NCI-H146 treated with DMSO at 0.1 percent for 48 hours (cell line): ENCODE data around the gene EBP.

Source experiments
- DNase-seq: peaks from one replicate; lab custom pipeline; 2025; ENCODE audit not compliant: unreplicated experiment; lab: John Stamatoyannopoulos, UW

Gene EBP

DNA sequence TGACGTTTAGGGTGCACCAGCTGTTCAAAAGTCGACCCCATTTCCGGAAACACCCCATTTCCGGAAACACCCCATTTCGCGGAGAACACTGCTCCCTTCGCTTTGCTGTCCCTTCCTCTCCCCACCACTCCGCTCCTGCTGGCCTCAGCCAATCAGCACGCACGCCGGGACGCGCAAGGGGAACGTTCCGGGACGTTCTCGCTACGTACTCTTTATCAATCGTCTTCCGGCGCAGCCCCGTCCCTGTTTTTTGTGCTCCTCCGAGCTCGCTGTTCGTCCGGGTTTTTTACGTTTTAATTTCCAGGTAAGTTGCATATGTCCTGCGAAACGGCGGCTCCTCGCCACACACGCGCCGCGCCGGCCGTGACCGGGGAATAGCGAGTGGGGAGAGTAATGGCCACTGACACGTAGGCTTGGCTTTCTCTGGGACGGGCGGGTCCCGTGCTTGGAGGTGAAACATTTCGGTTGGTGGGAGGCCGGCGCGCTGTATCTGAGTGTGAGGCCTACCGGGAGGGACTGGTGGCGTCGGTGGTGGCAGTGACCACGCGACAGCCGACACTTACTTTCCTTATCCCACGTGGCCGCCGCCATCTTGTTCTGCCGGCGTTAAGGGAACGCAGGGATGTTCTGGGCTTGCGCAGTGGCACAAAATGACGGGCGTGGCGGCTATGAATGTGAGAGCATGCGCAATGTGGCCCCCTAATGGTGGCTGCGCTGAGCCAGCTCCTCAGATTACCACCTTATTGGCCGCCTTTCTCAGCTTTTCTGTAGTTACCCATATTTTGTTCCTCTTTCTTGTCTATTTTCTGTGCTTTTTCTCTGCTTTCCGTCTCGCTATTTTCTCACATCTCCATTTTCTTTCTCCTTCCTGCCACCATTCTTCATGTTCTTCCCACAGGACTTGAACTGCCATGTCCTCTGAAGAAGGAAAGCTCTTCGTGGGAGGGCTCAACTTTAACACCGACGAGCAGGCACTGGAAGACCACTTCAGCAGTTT, 53.0 kb downstream of the EBP start, which contains the start of gene RBM3:
RBM3 (plus strand) TSS at position 215 of the 997 bp plus-strand sequence; CDS start at position 912, 697 bp downstream.
- DNase-seq = peak; percentile 88

DNA sequence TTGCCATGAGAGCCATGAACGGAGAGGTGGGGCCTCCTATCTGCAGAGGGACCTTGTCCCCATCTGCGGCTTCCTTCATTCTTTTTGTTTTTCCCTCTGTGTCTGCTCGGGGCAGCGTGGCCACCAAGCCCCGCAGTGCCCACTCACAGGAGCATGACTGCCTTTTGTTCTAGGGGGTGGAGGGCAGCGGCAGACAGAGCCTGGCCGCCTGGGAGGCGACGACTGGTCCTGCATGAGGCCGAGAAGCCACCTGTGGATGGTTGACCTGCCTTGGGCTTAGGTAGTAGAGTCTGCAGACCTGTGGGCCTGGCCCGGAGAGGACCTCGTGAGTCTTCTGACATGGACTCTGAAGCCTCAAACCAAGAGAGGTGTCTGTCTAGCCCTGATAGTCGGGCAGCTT, 54.0 kb downstream of the EBP start:
- DNase-seq = no peak

DNA sequence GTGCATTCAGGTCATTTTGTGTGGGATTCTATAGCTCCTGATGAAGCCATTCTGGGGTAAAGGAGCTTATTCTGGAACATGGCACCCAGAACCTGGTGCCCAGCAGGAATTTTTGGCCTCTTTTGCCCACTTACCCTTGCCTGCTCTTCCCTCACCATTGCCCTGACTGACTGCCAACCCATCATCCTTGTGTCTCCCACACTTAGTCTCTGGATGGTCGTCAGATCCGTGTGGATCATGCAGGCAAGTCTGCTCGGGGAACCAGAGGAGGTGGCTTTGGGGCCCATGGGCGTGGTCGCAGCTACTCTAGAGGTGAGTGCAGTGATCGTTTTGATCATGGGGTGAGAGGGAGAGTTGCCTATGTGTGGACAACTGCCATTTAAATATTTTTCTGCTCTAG, 54.5 kb downstream of the EBP start:
- no peak for DNase-seq
